HG02943 (cell line): Measurements from ENCODE around the gene PEX6.
"Not testable (repeated sequence)": the region's sequence is repeated elsewhere in the genome, so short reads cannot be mapped to it uniquely, and the experiment has no call there.

Experiments
- ATAC-seq: cut with Tn5 transposase; IDR thresholded peaks from one replicate; pipeline ENCODE4 v1.9.1; 2021; ENCODE audit warnings: mild to moderate bottlenecking, low read depth, moderate library complexity; ENCODE audit not compliant: unreplicated experiment

The PEX6 gene

GRCh38 chr6:42967228-42967627 lies 11.8 kb downstream of the PEX6 start:
- ATAC-seq: no peak

- no peak for ATAC-seq
Measured at GRCh38 chr6:42966571-42966970, 12.4 kb downstream of the PEX6 start.

GRCh38 chr6:42963855-42964605 lies 15.0 kb downstream of the PEX6 start:
- no peak for ATAC-seq

- ATAC-seq: no peak
Measured at GRCh38 chr6:42963179-42963854, 15.7 kb downstream of the PEX6 start.

GRCh38 chr6:42962502-42963178 lies 16.3 kb downstream of the PEX6 start:
- ATAC-seq: no peak

- ATAC-seq: no peak
Measured at GRCh38 chr6:42962096-42962495, 16.9 kb downstream of the PEX6 start.

- no peak for ATAC-seq
Measured at GRCh38 chr6:42961020-42961470, 17.9 kb downstream of the PEX6 start.

- ATAC-seq: no peak
Measured at GRCh38 chr6:42960243-42961019, 18.6 kb downstream of the PEX6 start, which contains the start of gene GNMT. GNMT (plus strand) TSS chr6:42960754; CDS start chr6:42960768, 14 bp downstream.

- ATAC-seq: no peak
Measured at GRCh38 chr6:42959917-42960242, 19.1 kb downstream of the PEX6 start.

- no peak for ATAC-seq
Measured at GRCh38 chr6:42958125-42958524, 20.9 kb downstream of the PEX6 start.

- ATAC-seq: not testable (repeated sequence)
Measured at GRCh38 chr6:42954405-42954804, 24.6 kb downstream of the PEX6 start.

GRCh38 chr6:42952389-42952788 lies 26.6 kb downstream of the PEX6 start:
- ATAC-seq: no peak

- ATAC-seq: no peak
Measured at GRCh38 chr6:42947950-42948349, 31.0 kb downstream of the PEX6 start.

GRCh38 chr6:42942444-42942843 lies 36.5 kb downstream of the PEX6 start:
- ATAC-seq: no peak

GRCh38 chr6:42941356-42941755 lies 37.6 kb downstream of the PEX6 start:
- ATAC-seq: not testable (repeated sequence)

GRCh38 chr6:42940493-42941045 lies 38.4 kb downstream of the PEX6 start:
- ATAC-seq: no peak

GRCh38 chr6:42939810-42940167 lies 39.2 kb downstream of the PEX6 start:
- no peak for ATAC-seq

- no peak for ATAC-seq
Measured at GRCh38 chr6:42938987-42939809, 39.8 kb downstream of the PEX6 start.

GRCh38 chr6:42938428-42938796 lies 40.6 kb downstream of the PEX6 start:
- ATAC-seq: no peak
